HCT116 (cell line): ENCODE data around the gene MGP. TPM values are rescaled to one million over a fixed set of nuclear protein-coding genes. Genes with fewer than 3 reads are reported as not detected.

ENCODE experiments used
- ATAC-seq: fragments of 200-7000 bp; cut with Tn5 transposase; 2 replicates; pipeline ENCODE4 v1.9.1; 2020; ENCODE audit warnings: mild to moderate bottlenecking, moderate library complexity
- BruUV-seq: library from RNA; stranded (reverse); fragments of 400-500 nt; replicated peaks from 2 replicates; lab custom pipeline; 2021; lab: Mats Ljungman, UMichigan
- CTCF ChIA-PET: fragments of 300-600 bp; sonication (Branson Sonifier 250); formaldehyde crosslinking; loops from one replicate; lab custom pipeline; 2021; ENCODE audit warnings: antibody characterized with exemption; lab: Charles Lee
- POLR2A ChIA-PET: fragments of 300-600, 350-600 bp; sonication (Branson Sonifier 250); formaldehyde crosslinking; loops from one replicate; lab custom pipeline; 2021; ENCODE audit warnings: antibody characterized with exemption; lab: Charles Lee
- RAD21 ChIA-PET, 2 experiments: fragments of 300-600 bp; sonication (Branson Sonifier 250); formaldehyde crosslinking; loops; one replicate each; lab custom pipeline; 2023; ENCODE audit warnings: low total read pairs in 2 of 2; ENCODE audit not compliant: uncharacterized antibody in 2 of 2, unreplicated experiment in 2 of 2, low non-redundant PET in 1 of 2; lab: Charles Lee
- DNase-seq: peaks from one replicate; pipeline ENCODE4 v3.0.0-alpha.2; 2010; ENCODE audit warnings: low read depth, low spot score
- H2AFZ ChIP-seq: fragments of 200-600 bp; shearing (Covaris generic), sonication (generic); 2 replicates; pipeline ENCODE4 v1.6.1; 2017; ENCODE audit warnings: low read depth, mixed run types, mixed read lengths, antibody characterized with exemption, low read length; ENCODE audit not compliant: poor library complexity, severe bottlenecking
- H3K27ac ChIP-seq: 2 replicates; pipeline ENCODE4 v1.5.1; 2012; ENCODE audit warnings: low read depth, low read length
- H3K27me3 ChIP-seq: fragments of 200-600 bp; sonication (generic); 2 replicates; pipeline ENCODE4 v1.6.1; 2016; ENCODE audit warnings: mixed run types, low read length, mixed read lengths; ENCODE audit not compliant: insufficient read depth
- H3K36me3 ChIP-seq, 2 experiments: fragments of 200-500 bp in 1 of 2; fragments of 200-600 bp in 1 of 2; sonication (Bioruptor generic) in 1 of 2; sonication (generic) in 1 of 2; 2 replicates each; pipeline versions ENCODE4 v1.5.1 to v1.6.1; 2014 to 2016; ENCODE audit warnings: low read length in 2 of 2, inconsistent platforms in 1 of 2, mixed read lengths in 1 of 2, mixed run types in 1 of 2; ENCODE audit not compliant: insufficient read depth in 2 of 2, control insufficient read depth in 1 of 2
- H3K4me1 ChIP-seq, 2 experiments: fragments of 200-600 bp in 1 of 2; sonication (generic) in 1 of 2; 2 replicates each; pipeline versions ENCODE4 v1.5.1 to v1.6.1; 2012 to 2017; ENCODE audit warnings: low read length in 2 of 2, inconsistent platforms in 1 of 2, mild to moderate bottlenecking in 1 of 2, mixed read lengths in 1 of 2, mixed run types in 1 of 2, moderate library complexity in 1 of 2; ENCODE audit not compliant: insufficient read depth in 2 of 2, control insufficient read depth in 1 of 2
- H3K4me2 ChIP-seq: fragments of 200-600 bp; sonication (generic); 2 replicates; pipeline ENCODE4 v1.6.1; 2017; ENCODE audit warnings: mixed run types, low read length, mixed read lengths
- H3K4me3 ChIP-seq, 2 experiments: fragments of 200-600 bp in 1 of 2; sonication (generic) in 1 of 2; replicated peaks in 1 of 2; 2 replicates each; pipeline ENCODE4 v1.5.1; 2011 to 2016; ENCODE audit warnings: low read length in 2 of 2, control low read depth in 1 of 2, low read depth in 1 of 2, mild to moderate bottlenecking in 1 of 2, mixed read lengths in 1 of 2, mixed run types in 1 of 2
- H3K79me2 ChIP-seq: fragments of 200-600 bp; sonication (generic); 2 replicates; pipeline ENCODE4 v1.6.1; 2017; ENCODE audit warnings: mild to moderate bottlenecking, mixed run types, low read length, moderate library complexity, mixed read lengths; ENCODE audit not compliant: insufficient read depth
- H3K9ac ChIP-seq: fragments of 200-600 bp; sonication (generic); 2 replicates; pipeline ENCODE4 v1.6.1; 2016; ENCODE audit warnings: low read length, mixed read lengths
- H3K9me2 ChIP-seq: fragments of 200-600 bp; sonication (generic), shearing (Covaris generic); 2 replicates; pipeline ENCODE4 v1.6.1; 2017; ENCODE audit warnings: mixed run types, mild to moderate bottlenecking, moderate library complexity; ENCODE audit not compliant: insufficient read depth
- H3K9me3 ChIP-seq, 2 experiments: fragments of 200-500 bp in 1 of 2; fragments of 200-600 bp in 1 of 2; sonication (Bioruptor generic) in 1 of 2; sonication (generic) in 1 of 2; 2 replicates each; pipeline ENCODE4 v1.6.1; 2014 to 2017; ENCODE audit warnings: low read length in 2 of 2, mixed read lengths in 2 of 2, inconsistent platforms in 1 of 2, low read depth in 1 of 2, mild to moderate bottlenecking in 1 of 2, mixed run types in 1 of 2, moderate library complexity in 1 of 2; ENCODE audit not compliant: control insufficient read depth in 1 of 2, insufficient read depth in 1 of 2
- H4K20me1 ChIP-seq: fragments of 200-600 bp; sonication (generic), shearing (Covaris generic); 2 replicates; pipeline ENCODE4 v1.6.1; 2017; ENCODE audit warnings: mixed run types, mild to moderate bottlenecking, moderate library complexity; ENCODE audit not compliant: insufficient read depth
- ATF3 ChIP-seq: IDR thresholded peaks from 2 replicates; pipeline ENCODE4 v1.6.1; 2012
- CBX3 ChIP-seq: IDR thresholded peaks from 2 replicates; pipeline ENCODE4 v1.6.1; 2012; ENCODE audit warnings: low read depth
- CEBPB ChIP-seq: IDR thresholded peaks from 2 replicates; pipeline ENCODE4 v1.6.1; 2012; ENCODE audit warnings: low read depth
- CTCF ChIP-seq, 3 experiments: fragments of 200-600 bp in 1 of 3; sonication (generic) in 1 of 3; IDR thresholded peaks in 2 of 3; conservative IDR thresholded peaks in 1 of 3; 2 replicates each; pipeline ENCODE4 v1.5.1; 2012 to 2017; ENCODE audit warnings: low read depth in 2 of 3, low read length in 2 of 3, antibody characterized with exemption in 1 of 3, borderline replicate concordance in 1 of 3, control low read depth in 1 of 3, mild to moderate bottlenecking in 1 of 3, mixed read lengths in 1 of 3, mixed run types in 1 of 3, moderate library complexity in 1 of 3; ENCODE audit not compliant: insufficient read depth in 1 of 3
- ELF1 ChIP-seq: IDR thresholded peaks from 2 replicates; pipeline ENCODE4 v1.6.1; 2012; ENCODE audit warnings: low read depth, borderline replicate concordance
- EZH2 ChIP-seq: fragments of 200-600 bp; sonication (generic); IDR thresholded peaks from 2 replicates; pipeline ENCODE4 v1.6.1; 2017; ENCODE audit warnings: antibody characterized with exemption, mixed run types
- EZH2phosphoT487 ChIP-seq: fragments of 200-600 bp; IDR thresholded peaks from 2 replicates; pipeline ENCODE4 v1.6.1; 2018; ENCODE audit warnings: antibody characterized with exemption, borderline replicate concordance
- MAX ChIP-seq: IDR thresholded peaks from 2 replicates; pipeline ENCODE4 v1.6.1; 2012
- POLR2A ChIP-seq: IDR thresholded peaks from 2 replicates; pipeline ENCODE4 v1.7.0; 2011; ENCODE audit warnings: borderline replicate concordance; ENCODE audit not compliant: insufficient read depth, insufficient read length; ENCODE audit errors: extremely low read depth
- RAD21 ChIP-seq: IDR thresholded peaks from 2 replicates; pipeline ENCODE4 v1.6.1; 2012; ENCODE audit warnings: low read depth, mild to moderate bottlenecking
- SP1 ChIP-seq: IDR thresholded peaks from 2 replicates; pipeline ENCODE4 v1.6.1; 2012; ENCODE audit warnings: low read depth
- SRF ChIP-seq: IDR thresholded peaks from 2 replicates; pipeline ENCODE4 v1.6.1; 2012; ENCODE audit warnings: low read depth
- ZBTB33 ChIP-seq: IDR thresholded peaks from 2 replicates; pipeline ENCODE4 v1.6.1; 2011; ENCODE audit warnings: mild to moderate bottlenecking, low read length, moderate library complexity; ENCODE audit not compliant: insufficient replicate concordance; ENCODE audit errors: extremely low read depth
- ZNF274 ChIP-seq: fragments of 200-500 bp; sonication (Bioruptor generic); IDR thresholded peaks from 2 replicates; pipeline ENCODE4 v1.6.1; 2014; ENCODE audit warnings: mild to moderate bottlenecking, low read depth, low read length, inconsistent platforms
- intact Hi-C: fragments of 100-400 bp; cut with micrococcal nuclease; formaldehyde crosslinking; loops from 2 replicates; pipeline ENCODE4 v1.10.0; 2022
- total RNA-seq: library from RNA; stranded (reverse); gene quantifications from one replicate; pipeline ENCODE4 v1.2.1, GENCODE V29; 2021; ENCODE audit not compliant: unreplicated experiment

Gene MGP
- total RNA-seq, 1 experiment from 2014 or later: 1.3 TPM

- Histone ChIP-seq H3K36me3 (no peaks in the 10 kb centered on the region), H3K9me3 (no peaks in the 10 kb centered on the region), H4K20me1 (no peaks in the 10 kb centered on the region), H3K79me2 (no peaks in the 10 kb centered on the region), H3K27ac (no peak overlapping the region), H3K9me2 (no peaks in the 10 kb centered on the region; the same call in 1 of the 2 replicates), H2AFZ (peak overlapping the region; percentile 13), H3K9ac (no peak overlapping the region), H3K27me3 (no peaks in the 10 kb centered on the region), H3K4me2 (no peak overlapping the region), H3K4me1 (peaks cover 16 to 28% of the 10 kb centered on the region in 2 experiments; a peak in 3 of 4 replicates), H3K4me3 (no peak overlapping the region)
- RAD21 ChIA-PET: no interaction called here
- DNase-seq (no peak), ATAC-seq (no peak)
- no TSS peak for BruUV-seq
- intact Hi-C loops: no loop called here
- TF ChIP-seq ZNF274: no peak
- no peak for TF ChIP-seq ZBTB33
- TF ChIP-seq ATF3: no peak
- no peak for TF ChIP-seq POLR2A
- TF ChIP-seq ELF1: no peak
- TF ChIP-seq MAX: no peak
- TF ChIP-seq RAD21: 0 out of 2 replicates have a peak, but pooled peaks have one; percentile 7
- TF ChIP-seq CBX3: no peak
- no peak for TF ChIP-seq SP1
- no peak for TF ChIP-seq CEBPB
- 0 out of 6 replicates have a peak, but pooled peaks of 2 of the 3 experiments have one; percentile 3 to 6 for TF ChIP-seq CTCF (IDR thresholded peaks at IDR 0.05 in 2 of 3, conservative IDR thresholded peaks at IDR 0.05 in 1 of 3; ENCODE audit: borderline replicate concordance in 1 of 3, insufficient read depth in 1 of 3, low read depth in 2 of 3, low read length in 2 of 3)
- no peak for TF ChIP-seq EZH2phosphoT487
- no peak for TF ChIP-seq EZH2
- TF ChIP-seq SRF: no peak
- POLR2A ChIA-PET: no interaction called here
- CTCF ChIA-PET: no interaction called here
Observed at GRCh38 chr12:14930299-14930698, 44.6 kb upstream of the MGP start.
